GM23248 (cell line): Measurements from ENCODE around the gene EMC8.

Experiments used
- EZH2 ChIP-seq: fragments of 200-600 bp; sonication (generic); IDR thresholded peaks from 2 replicates; pipeline ENCODE4 v1.6.1; 2018; ENCODE audit warnings: antibody characterized with exemption, mild to moderate bottlenecking; ENCODE audit not compliant: insufficient read depth, poor library complexity, severe bottlenecking
- EZH2phosphoT487 ChIP-seq: fragments of 200-600 bp; sonication (generic); IDR thresholded peaks from 2 replicates; pipeline ENCODE4 v1.6.1; 2018; ENCODE audit warnings: antibody characterized with exemption, moderate library complexity, mild to moderate bottlenecking, low read depth; ENCODE audit not compliant: insufficient read depth

DNA sequence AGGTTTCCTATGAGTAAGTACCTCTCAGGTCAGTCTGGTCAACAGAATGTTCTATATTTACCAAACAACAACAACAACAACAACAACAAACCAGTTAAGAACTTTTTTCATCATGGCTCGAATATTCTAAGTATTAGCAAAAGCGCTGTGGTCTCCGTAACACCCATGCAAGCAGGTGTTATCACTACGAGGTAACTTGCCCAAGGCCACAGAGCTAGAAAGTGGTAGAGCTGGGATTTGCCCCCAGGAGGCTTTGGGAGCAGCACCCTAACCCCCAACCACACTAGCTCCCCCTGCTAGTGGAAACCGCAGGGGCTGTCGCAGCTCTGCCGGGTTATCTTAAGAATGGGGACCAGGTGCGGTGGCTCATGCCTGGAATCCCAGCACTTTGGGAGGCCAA is 24.5 kb downstream of the EMC8 start:
- TF ChIP-seq EZH2 (no peak), EZH2phosphoT487 (no peak)
